ENCODE results near the gene DEUP1.
"Not testable (repeated sequence)": the region's sequence is repeated elsewhere in the genome, so short reads cannot be mapped to it uniquely, and the experiment has no call there.

The DEUP1 gene, protein sequence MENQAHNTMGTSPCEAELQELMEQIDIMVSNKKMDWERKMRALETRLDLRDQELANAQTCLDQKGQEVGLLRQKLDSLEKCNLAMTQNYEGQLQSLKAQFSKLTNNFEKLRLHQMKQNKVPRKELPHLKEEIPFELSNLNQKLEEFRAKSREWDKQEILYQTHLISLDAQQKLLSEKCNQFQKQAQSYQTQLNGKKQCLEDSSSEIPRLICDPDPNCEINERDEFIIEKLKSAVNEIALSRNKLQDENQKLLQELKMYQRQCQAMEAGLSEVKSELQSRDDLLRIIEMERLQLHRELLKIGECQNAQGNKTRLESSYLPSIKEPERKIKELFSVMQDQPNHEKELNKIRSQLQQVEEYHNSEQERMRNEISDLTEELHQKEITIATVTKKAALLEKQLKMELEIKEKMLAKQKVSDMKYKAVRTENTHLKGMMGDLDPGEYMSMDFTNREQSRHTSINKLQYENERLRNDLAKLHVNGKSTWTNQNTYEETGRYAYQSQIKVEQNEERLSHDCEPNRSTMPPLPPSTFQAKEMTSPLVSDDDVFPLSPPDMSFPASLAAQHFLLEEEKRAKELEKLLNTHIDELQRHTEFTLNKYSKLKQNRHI

GRCh38 chr11:93330446-93330984 is at the start of gene DEUP1:
Gene DEUP1 (plus strand): TSS chr11:93330742. CDS start chr11:93332260, 1,518 bp downstream.
- no peak for DNase-seq

DNA sequence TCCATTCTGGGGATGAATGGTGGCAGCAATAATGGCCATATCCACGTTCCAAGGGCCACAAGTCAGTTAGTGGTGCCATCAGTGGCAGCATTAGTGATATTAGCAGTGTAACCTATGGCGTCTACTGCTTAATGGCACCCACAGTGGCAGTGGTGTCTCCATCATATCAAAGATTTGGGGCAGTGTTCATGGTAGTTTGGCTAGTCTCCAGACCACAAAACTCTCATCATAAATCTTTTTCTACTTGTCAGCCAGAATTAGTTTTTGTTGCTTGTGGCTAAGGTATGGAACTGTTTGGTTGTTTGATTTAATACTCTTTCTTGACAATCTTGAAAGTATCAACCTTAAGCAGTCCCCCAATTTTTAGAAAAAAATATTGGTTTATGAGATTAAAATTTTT is 45.1 kb upstream of the DEUP1 start:
- DNase-seq: no peak

GRCh38 chr11:93287434-93287833 is 43.1 kb upstream of the DEUP1 start:
- DNase-seq: no peak

GRCh38 chr11:93288079-93288478 is 42.5 kb upstream of the DEUP1 start:
- DNase-seq: no peak

DNA sequence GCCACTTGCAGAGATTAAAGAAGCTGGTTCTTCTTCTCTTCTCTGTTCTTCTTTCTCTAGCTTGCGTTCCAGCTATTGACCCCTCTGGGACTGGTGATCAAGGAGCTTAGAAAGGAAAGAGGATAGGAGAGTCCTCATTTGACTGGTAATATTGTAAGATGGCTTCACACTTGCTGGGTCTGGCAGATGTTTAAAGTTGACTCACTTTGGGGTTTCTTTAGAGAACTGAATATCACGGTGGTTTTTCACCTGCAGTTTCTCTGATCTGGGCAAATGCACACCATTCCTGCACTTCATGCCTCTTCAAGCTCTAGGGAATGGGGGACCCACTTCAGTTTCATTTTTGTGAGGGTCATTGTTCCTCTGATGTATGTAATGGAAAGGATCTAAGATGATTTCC is 41.8 kb upstream of the DEUP1 start:
- no peak for DNase-seq

DNA sequence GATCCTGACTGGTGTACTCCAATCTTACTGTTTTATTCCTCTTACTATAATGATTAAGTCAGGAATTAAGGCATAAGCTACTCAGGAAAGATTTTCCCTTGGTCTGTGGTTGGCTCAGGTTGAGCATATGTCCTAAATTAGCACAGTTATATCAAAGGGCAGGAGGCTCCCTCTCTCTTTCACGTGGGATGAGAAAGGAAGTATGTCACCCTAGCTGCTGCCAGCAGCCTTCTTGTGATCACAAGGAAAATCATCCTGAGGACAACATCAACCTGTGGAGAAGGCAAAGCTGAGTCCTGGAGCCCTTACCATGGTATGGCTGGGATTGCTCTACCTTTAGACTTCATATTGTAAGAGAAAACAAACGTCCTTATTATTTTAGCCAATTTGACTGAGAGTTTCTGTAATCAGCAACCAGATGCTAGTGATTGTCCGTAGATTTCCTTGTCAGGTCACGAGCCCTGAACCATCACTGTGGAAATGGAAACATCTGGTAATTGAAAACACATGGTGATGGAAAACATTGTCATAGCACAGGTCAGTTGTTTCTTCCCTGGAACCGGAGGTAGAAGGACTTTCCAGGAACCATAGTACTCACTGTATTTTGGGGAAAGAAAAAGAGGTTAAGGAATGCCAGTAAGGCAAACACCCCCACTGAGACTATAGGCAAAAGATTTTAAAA is 40.6 kb upstream of the DEUP1 start:
- no peak for DNase-seq

DNA sequence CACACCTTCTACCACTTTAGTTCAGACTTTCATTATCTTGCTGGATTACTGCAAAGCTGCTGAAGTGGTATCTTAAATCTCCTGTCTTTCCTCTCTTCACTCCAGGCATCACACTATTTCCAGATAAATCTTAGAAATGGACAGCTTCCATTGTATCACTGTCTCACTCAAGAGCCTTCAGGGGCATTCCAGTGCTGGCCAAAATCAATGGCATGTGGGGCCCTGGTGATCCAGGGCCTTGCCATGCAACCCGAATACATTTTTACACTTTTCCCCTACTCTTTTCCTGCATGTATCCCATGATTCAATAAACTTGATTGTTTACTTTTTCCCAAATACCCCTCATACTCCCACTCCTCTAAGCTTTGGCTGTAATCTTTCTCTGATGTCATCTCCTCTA is 39.4 kb upstream of the DEUP1 start:
- DNase-seq: no peak

- no peak for DNase-seq
These were observed 38.6 kb upstream of the DEUP1 start for GRCh38 chr11:93291898-93292297.

DNA sequence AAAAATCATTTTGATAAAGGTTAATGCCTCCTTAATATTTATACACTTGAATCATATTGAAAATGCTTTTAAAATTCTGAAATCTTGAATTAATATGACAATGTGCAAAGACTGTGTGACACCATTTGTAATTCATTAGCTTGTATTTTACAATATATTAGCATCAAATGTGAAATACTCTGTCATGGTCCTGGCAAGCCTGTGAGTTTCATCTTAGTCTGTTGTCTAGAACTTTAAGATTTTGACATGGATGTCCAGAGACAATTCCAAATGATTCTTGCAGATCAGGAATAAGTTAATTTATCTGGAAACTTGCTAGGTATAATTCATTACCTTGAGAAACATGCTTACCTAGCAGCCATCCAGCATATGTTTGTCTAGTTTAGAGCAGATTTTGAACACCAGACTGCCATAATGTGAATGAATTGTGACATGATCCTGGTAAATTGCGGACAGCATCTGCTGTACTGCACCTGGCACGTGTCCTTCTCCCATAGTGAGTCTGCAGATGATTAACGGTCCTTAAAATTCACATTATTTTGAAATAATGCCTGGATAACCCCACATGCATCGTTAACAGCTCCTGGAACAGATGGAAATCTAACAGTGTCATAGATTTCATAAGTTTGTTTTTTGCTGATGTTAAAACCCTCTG is 34.5 kb upstream of the DEUP1 start:
- no peak for DNase-seq

GRCh38 chr11:93303689-93304088 is 26.9 kb upstream of the DEUP1 start:
- DNase-seq: no peak

- not testable (repeated sequence) for DNase-seq
These were observed 16.1 kb upstream of the DEUP1 start for GRCh38 chr11:93314399-93314798.

DNA sequence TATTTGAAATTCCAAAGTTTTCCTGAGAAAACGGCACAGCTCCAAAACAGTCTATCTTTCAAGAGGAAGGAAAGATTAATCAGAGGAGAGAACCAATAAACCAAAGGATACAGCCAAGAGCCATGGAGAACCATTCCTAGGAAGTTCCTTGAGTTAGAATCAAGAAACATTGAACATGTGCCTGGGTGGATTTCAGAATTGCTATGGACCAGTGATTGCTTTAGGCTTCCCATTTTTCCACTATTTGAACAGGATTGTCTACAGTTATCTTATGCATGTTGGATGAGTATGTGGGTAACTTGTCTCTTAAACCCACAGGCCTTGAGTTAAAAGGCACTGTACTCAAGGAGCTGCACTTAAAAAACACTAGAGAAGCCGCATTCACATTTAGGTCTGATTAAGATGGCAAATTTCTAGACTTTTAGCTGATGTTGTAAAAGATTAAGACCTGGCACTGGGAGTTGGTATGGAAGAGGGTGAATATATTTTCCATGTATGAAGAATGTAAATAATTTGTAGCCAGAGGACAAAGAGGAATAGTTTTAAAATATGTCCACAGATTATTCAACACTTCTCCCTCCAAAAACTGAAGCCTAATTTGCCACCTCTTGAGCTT is 11.2 kb upstream of the DEUP1 start:
- no peak for DNase-seq

- no peak for DNase-seq
These were observed 10.3 kb upstream of the DEUP1 start for GRCh38 chr11:93320230-93320629.

- DNase-seq: no peak
These were observed 8.3 kb upstream of the DEUP1 start for GRCh38 chr11:93322207-93322606.

DNA sequence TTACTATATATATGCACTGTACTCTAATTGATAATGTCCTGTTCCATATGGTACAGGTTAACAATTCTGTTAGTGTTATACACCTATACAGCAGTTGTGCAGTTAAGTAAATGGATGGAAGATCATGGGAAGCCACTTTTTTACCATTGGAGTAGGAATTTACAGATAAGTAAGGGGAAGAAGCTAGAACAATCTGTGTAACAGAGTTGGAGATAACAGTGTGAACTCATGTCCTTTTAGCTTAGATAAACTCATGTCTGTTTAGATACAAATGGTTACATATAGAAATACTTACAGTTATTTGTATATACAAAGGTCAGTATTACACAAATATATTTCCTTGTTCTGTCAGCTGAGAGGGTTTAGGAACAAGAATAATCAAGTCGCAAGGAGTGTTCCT is 6.8 kb upstream of the DEUP1 start:
- DNase-seq: no peak

GRCh38 chr11:93324500-93324899 is 6.0 kb upstream of the DEUP1 start:
- no peak for DNase-seq

DNA sequence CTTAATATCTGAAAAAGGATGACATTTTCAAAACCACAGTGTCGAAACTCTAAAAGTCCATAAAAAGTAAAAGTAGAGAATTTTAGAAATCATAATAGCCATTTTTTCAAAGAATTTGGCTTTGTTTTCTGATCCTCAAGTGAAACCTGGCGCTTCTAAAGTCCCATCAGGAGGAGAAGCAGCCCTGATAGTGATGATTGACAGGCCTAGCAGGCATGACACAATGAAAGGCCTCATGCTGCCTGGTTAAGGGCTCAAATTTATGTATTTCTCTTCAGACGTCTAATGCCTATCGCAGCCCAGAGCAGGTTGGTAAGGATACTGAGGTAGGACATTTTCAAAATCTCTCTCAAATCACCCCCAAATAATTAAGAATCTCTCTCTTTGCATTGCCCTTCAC is 3.9 kb upstream of the DEUP1 start:
- DNase-seq: no peak

DNA sequence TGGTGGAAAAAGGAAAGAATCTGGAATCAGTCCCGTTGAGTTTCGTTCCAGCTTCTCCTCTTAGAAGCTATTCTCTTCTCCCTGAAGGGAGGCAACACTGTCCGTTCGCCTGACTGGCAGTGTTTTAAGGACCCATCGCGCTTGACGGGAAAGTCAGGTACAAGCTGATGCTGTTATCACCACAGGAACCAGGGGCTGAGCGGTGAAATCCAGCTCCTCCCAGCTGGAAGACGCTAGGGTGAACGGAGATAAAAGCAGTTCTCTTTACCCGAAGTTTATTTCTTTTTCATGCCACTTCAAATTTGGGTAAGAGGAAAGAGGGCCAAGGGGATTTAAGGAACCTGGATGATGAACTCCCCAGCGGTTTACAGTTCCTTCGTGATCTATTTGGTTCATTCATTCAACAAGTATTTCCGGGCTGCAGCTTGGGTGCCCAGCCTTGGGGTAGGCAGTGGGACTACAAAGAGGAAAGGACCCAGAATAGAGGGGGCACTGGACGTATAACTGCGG is 551 bp upstream of the DEUP1 start:
- DNase-seq: no peak

DNA sequence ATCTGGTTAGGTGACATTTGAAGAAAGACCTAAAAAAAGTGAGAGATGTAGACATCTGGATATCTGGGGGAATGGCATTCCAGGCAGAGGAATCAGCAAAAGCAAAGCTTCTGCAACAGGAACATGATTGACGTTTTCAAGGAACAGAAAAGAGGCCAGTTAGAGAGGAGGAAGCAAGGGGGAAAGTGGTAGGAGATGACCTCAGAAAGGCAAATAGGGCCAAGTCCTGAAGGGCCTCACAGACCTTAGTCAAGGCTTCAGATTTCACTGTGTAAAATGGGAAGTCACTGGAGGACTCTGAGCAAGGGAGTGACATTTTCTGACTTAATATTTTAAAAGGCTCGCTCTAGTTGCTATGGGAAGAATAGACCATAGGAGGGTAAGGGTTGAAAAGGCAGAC is 9.7 kb downstream of the DEUP1 start:
- no peak for DNase-seq

DNA sequence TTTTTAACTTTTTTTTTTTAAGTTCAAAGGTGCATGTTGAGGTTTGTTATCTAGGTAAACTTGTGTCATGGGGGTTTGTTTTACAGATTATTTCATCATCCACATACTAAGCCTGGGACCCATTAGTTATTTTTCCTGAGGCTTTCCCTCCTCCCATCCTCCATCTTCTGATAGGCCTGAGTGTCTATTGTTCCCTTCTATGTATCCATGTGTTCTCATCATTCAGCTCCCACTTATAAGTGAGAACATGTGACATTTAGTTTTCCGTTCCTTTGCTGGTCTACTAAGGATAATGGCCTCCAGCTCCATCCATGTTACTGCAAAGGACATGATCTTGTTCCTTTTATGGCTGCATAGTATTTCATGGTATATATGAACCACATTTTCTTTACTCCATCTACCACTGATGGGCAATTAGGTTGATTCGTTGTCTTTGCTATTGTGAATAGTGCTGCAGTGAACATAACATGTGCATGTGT is 14.4 kb downstream of the DEUP1 start:
- no peak for DNase-seq

- DNase-seq: no peak
These were observed 18.4 kb downstream of the DEUP1 start for GRCh38 chr11:93348930-93349329.

DNA sequence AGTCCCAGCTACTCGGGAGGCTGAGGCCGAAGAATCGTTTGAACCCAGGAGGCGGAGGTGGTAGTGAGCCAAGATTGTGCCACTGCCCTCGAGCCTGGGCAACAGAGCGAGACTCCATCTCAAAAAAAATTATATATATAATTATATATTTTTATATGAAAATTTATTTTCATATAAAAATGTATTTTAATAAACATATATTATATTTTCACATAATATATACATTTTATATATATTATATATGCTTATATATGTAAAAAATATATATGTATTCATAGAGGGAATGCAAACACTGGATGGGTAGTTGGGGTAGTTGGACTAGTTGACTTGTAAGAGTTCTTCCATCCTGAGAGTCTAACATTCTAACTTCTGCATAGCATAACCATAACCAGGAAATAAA is 20.3 kb downstream of the DEUP1 start:
- no peak for DNase-seq
